ENCODE measurements around the gene CYLD.

Gene CYLD

DNA sequence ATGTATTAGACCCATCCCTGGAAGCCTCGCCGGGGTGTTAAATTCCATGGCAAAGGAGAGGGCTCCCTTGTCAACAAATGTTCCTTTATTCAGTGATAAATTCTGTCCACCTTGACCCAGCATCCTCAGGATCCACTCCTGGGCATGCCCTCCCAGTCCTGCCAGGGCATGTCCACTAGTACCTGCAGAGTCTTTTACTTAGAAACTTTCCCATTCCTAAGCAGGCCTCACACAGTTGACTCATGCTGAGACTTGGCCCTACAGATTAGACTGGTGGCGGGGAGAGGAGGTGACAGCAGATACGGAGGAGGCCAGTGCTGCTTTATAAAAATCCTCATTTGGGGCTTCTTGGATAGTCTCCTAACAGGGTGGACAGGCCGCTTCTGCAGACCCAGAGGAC, 88.8 kb downstream of the CYLD start:
- TF ChIP-seq GABPA (IDR thresholded peaks at IDR 0.05; ENCODE audit: low read depth) (no peak), POLR2AphosphoS5 (IDR thresholded peaks at IDR 0.05; ENCODE audit: low read depth) (no peak), SPI1 (IDR thresholded peaks at IDR 0.05; ENCODE audit: borderline replicate concordance, low read depth) (no peak)
- TF ChIP-seq, protein P1, sequence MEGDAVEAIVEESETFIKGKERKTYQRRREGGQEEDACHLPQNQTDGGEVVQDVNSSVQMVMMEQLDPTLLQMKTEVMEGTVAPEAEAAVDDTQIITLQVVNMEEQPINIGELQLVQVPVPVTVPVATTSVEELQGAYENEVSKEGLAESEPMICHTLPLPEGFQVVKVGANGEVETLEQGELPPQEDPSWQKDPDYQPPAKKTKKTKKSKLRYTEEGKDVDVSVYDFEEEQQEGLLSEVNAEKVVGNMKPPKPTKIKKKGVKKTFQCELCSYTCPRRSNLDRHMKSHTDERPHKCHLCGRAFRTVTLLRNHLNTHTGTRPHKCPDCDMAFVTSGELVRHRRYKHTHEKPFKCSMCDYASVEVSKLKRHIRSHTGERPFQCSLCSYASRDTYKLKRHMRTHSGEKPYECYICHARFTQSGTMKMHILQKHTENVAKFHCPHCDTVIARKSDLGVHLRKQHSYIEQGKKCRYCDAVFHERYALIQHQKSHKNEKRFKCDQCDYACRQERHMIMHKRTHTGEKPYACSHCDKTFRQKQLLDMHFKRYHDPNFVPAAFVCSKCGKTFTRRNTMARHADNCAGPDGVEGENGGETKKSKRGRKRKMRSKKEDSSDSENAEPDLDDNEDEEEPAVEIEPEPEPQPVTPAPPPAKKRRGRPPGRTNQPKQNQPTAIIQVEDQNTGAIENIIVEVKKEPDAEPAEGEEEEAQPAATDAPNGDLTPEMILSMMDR (IDR thresholded peaks at IDR 0.05; ENCODE audit: insufficient read depth, low read length) = no peak
- TF ChIP-seq, protein P2, sequence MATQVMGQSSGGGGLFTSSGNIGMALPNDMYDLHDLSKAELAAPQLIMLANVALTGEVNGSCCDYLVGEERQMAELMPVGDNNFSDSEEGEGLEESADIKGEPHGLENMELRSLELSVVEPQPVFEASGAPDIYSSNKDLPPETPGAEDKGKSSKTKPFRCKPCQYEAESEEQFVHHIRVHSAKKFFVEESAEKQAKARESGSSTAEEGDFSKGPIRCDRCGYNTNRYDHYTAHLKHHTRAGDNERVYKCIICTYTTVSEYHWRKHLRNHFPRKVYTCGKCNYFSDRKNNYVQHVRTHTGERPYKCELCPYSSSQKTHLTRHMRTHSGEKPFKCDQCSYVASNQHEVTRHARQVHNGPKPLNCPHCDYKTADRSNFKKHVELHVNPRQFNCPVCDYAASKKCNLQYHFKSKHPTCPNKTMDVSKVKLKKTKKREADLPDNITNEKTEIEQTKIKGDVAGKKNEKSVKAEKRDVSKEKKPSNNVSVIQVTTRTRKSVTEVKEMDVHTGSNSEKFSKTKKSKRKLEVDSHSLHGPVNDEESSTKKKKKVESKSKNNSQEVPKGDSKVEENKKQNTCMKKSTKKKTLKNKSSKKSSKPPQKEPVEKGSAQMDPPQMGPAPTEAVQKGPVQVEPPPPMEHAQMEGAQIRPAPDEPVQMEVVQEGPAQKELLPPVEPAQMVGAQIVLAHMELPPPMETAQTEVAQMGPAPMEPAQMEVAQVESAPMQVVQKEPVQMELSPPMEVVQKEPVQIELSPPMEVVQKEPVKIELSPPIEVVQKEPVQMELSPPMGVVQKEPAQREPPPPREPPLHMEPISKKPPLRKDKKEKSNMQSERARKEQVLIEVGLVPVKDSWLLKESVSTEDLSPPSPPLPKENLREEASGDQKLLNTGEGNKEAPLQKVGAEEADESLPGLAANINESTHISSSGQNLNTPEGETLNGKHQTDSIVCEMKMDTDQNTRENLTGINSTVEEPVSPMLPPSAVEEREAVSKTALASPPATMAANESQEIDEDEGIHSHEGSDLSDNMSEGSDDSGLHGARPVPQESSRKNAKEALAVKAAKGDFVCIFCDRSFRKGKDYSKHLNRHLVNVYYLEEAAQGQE (IDR thresholded peaks at IDR 0.05; ENCODE audit: insufficient replicate concordance, low read depth) = no peak
- no peak overlapping the region for H3K4me3 ChIP-seq (replicated peaks; ENCODE audit: insufficient read depth, low read length)
- DNase-seq (ENCODE audit: low read depth in 1 of 2, low spot score in 1 of 2) = no peak
- H3K27me3 ChIP-seq (ENCODE audit: insufficient read depth, poor library complexity, severe bottlenecking) = peaks cover 14% of the 10 kb centered on the region
- no peak overlapping the region for H3K27ac ChIP-seq (replicated peaks)

DNA sequence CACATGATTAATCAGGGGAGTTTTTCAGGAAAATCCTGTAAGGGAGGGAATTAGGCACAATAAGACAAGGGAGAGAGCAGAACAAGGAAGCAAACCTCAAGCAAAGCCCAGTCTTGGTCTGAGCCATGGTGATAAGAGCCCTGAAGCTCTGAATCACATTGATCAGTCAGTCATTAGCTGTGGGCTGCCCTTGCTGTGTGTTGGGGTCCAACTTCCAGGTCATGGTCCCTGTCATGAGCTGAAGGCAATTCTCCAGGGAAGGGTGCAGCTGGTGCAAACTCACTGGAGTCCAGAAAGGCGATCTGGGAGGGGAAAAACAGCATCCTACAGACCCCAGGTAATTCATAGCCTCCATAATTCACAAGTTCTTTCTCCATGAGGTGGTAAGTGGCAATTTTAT, 89.9 kb downstream of the CYLD start:
- TF ChIP-seq POLR2AphosphoS5 (IDR thresholded peaks at IDR 0.05; ENCODE audit: low read depth) = no peak
- TF ChIP-seq, protein P2 (IDR thresholded peaks at IDR 0.05; ENCODE audit: insufficient replicate concordance, low read depth) = no peak
- no peak for TF ChIP-seq GABPA (IDR thresholded peaks at IDR 0.05; ENCODE audit: low read depth)
- TF ChIP-seq SPI1 (IDR thresholded peaks at IDR 0.05; ENCODE audit: borderline replicate concordance, low read depth) = no peak
- TF ChIP-seq, protein P1 (IDR thresholded peaks at IDR 0.05; ENCODE audit: insufficient read depth, low read length) = no peak
- Histone ChIP-seq H3K27me3 (ENCODE audit: insufficient read depth, poor library complexity, severe bottlenecking) (peaks cover 11% of the 10 kb centered on the region), H3K4me3 (replicated peaks; ENCODE audit: insufficient read depth, low read length) (no peak overlapping the region), H3K27ac (replicated peaks) (no peak overlapping the region)
- DNase-seq (ENCODE audit: low read depth in 1 of 2, low spot score in 1 of 2) = no peak

DNA sequence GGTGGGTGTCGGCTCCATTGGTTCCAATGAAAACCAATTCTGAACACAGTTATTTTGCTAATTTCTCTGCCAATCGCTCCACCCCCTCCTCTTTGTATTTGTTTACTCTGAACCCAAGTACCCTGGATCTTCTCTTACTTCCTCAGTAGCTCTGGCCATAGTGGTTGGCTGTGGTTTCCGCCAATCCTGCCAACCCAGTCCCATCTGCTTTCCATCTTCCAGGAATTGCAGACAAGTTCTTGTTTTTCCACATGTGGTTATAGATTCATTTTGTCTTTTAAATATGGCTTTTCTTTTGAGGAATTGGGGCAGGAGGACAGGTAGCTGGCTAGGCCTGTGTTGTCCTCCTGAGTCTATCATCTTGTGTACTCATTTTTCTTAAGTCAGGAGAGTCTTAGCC, 92.0 kb downstream of the CYLD start:
- H3K27me3 ChIP-seq (ENCODE audit: insufficient read depth, poor library complexity, severe bottlenecking) = peaks cover 5% of the 10 kb centered on the region
- no peak for DNase-seq (ENCODE audit: low read depth in 1 of 2, low spot score in 1 of 2)
- TF ChIP-seq, protein P1 (IDR thresholded peaks at IDR 0.05; ENCODE audit: insufficient read depth, low read length) = no peak
- TF ChIP-seq SPI1 (IDR thresholded peaks at IDR 0.05; ENCODE audit: borderline replicate concordance, low read depth) (no peak), POLR2AphosphoS5 (IDR thresholded peaks at IDR 0.05; ENCODE audit: low read depth) (no peak), GABPA (IDR thresholded peaks at IDR 0.05; ENCODE audit: low read depth) (no peak)
- TF ChIP-seq, protein P2 (IDR thresholded peaks at IDR 0.05; ENCODE audit: insufficient replicate concordance, low read depth) = no peak
- no peak overlapping the region for H3K27ac ChIP-seq (replicated peaks)
- H3K4me3 ChIP-seq (replicated peaks; ENCODE audit: insufficient read depth, low read length) = no peak overlapping the region
